GM21526 (cell line): ENCODE results near the gene CECR2.

ENCODE experiments used
- ATAC-seq: cut with Tn5 transposase; IDR thresholded peaks from one replicate; pipeline ENCODE4 v1.9.1; 2021; ENCODE audit warnings: moderate library complexity; ENCODE audit not compliant: unreplicated experiment, low FRiP score

The CECR2 gene

GRCh38 chr22:17369439-17370025, at the start of gene CECR2:
TSS of gene CECR2 (plus strand) at chr22:17369460. CDS start at chr22:17369784, 324 bp downstream.
- no peak for ATAC-seq

DNA sequence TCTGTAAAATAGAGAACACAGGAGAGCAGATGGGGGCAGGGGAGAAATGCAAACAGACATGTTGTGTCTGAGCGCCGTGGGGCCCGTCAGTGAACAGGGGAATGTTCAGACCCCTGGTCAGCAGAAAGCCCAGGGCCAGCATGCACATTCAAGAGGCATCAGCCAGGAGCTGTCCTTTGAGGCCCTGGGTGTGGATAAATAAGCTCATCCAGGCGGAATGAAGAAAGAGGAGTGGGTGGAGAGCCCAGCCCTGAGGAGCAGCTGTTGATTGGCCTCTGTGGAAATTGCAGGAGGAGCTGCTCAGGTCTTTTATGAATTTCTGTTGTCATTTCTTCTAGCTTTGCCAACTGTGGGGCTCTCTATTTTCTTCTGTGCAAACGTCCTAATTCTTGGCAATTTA, 49.7 kb upstream of the CECR2 start:
- ATAC-seq, result no peak

GRCh38 chr22:17322511-17322910, 46.7 kb upstream of the CECR2 start:
- no peak for ATAC-seq

DNA sequence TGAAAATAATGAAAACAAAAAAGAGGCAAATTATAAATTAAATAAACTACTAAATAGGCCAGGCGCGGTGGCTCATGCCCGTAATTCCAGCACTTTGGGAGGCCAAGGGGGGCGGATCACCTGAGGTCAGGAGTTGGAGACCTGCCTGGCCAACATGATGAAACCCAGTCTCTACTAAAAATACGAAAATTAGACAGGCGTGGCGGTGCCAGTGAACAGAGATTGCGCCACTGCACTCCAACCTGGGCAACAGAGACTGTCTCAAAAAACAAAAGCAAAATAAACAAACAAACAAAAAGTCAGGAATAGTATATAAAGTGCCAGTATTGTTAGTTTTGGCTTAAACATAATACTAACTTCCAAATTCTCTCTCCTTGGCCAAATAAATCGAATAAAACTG, 37.6 kb upstream of the CECR2 start:
- ATAC-seq, result no peak

DNA sequence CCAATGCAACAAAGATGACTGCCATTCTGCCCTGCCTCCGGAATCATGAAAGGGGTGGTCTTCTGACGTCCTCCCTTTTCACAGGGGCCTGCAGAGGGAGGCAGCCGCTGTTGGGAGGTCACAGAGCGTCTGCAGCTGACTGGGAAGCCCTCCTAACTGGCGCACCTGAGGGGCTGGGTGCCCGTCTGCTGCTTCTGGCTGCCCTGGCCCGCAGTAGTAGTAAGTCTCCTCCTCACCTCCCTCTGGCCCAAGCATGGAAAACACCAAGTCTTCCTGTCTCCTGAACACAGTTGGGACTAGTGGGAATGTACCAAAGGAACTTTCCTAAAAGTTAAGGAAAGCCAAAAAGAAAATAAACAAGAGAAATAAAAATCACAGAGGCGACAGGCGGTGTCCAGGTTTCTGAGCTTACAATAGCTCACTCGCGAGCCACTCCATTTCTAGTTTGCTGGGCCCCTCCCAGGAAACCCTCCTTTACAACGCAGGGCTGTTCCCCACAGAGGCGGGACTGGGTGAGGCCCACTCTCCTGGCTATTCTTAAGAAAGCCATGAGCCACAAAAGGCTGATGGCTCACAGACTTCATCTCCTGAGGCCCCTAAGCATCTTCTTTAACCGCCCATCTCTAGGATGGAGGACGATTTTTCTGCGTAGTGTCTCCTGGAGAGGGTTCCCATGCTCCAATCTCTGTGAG, 37.0 kb upstream of the CECR2 start:
- no peak for ATAC-seq

DNA sequence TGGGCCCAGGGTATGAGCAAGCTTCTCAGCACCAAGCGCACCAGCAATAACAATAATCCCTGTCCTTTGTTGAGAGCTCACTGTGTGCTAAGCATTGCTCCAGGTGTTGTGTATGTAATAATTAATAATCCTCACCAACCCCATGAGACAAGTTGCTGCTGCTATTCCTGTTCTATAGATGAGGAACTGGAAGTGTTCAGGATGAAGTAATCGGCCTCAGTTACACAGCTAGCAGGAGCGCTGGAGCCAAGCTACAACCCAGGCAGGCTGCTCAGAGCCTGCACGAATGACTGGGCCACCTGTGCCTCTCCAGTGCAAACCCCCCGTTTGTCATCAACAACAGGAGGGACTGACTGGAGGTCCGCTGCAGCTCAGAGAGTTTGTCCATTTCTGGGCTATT, 35.2 kb upstream of the CECR2 start:
- no peak for ATAC-seq

DNA sequence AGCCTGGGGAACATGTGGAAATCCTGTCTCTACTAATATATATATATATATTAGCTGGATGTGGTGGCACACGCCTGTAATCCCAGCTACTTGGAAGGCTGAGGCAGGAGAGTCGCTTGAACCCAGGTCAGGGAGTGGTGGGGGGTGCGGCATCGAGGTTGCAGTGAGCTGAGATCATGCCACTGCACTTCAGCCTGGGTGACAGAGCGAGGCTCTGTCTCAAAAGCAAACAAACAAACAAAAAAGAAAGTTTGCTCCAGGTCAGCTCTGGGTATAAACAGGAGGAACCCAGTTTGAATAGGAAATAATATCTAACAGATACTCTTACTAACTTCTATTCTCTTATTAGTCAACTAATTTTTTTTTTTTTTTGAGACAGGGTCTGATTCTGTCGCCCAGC, 34.3 kb upstream of the CECR2 start:
- no peak for ATAC-seq

DNA sequence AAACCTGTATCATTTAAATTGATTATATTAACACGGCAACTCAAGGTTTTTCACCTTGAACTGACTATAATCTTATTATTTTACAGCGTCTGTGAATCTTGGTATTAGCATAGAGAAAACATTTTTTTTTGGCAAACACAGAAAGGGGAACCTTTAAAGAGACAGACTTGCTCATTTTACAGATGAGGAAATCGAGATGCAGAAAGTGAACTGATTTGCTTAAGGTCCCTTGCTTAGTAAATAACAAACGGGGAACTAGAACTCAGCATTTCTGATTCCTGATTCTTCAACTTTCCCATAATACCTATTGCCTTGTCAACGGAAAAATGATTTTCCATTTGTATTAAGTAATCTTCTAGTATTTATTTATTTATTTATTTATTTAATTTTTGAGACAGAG, 33.2 kb upstream of the CECR2 start:
- no peak for ATAC-seq

DNA sequence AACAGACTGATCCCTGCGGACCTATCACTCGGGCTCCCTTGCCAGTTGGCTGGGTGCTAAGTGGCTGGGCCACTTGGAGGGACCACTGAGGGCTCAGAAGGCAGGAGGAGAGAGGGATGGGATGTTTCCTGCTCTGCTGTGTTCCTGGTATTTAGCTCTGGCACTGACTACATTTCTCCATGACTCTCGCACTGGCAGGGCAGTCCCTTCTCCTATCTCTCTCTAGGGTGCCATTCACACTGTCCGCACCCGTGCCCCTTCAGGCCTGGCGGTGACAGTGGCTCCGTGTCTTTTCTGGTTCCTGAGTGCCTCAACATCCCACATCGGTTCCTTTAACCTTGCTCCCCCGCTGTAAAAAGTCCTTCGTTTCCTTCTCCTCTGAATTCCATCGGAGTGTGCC, 31.6 kb upstream of the CECR2 start:
- ATAC-seq, result no peak

- ATAC-seq, result no peak
These were observed 30.1 kb upstream of the CECR2 start for GRCh38 chr22:17339095-17339693.

GRCh38 chr22:17342361-17342760, 26.9 kb upstream of the CECR2 start:
- ATAC-seq, result no peak

DNA sequence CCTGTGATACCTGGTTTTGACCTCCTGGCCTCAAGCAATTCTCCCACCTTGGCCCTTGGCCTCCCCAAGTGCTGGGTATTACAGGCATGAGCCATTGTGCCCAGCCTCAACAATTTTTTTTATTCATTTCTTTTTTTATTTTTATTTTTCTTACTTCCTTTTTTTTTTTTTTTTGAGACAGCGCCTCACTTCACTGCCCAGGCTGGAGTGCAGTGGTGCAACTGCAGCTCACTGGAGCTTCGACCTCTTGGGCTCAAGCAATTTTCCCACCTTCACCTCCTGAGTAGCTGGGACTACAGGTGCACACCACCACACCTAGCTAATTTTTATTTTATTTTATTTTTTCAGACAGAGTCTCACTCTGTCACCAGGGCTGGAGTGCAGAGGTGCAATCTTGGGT, 25.5 kb upstream of the CECR2 start:
- no peak for ATAC-seq

DNA sequence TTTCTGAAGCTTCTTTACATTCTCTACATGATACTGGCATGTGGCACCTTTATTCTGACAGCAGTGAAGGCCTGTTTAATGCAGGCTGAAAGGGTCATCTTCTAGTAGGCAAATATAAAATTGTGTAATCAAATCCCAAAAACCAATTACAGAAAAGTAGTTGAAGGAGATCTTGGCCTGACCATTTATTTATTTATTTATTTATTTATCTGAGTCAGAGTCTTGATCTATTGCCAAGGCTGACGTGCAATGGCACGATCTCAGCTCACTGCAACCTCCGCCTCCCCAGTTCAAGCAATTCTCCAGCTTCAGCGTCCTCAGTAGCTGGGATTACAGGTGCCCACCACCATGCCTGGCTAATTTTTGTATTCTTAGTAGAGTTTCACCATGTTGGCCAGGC, 22.7 kb upstream of the CECR2 start:
- no peak for ATAC-seq

DNA sequence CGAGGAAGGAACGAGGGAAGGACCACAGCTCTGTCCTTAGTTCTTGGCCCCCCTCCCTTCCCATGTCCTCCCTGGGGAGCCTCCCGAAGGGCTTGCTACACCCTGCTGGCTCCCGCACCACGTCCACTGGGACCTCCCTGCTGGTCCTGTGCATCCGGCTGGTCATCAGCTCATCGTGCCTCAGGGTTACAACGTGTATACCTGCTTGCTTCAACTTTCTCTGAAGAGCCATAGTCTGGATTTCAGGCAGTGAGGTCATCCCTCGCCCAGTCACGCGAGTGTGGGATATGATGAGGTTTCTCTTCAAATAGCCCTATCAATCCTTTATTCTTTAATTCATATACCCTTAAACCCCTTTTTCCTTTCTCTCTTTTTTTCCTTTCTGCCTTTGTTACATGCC, 21.5 kb upstream of the CECR2 start:
- ATAC-seq, result no peak

DNA sequence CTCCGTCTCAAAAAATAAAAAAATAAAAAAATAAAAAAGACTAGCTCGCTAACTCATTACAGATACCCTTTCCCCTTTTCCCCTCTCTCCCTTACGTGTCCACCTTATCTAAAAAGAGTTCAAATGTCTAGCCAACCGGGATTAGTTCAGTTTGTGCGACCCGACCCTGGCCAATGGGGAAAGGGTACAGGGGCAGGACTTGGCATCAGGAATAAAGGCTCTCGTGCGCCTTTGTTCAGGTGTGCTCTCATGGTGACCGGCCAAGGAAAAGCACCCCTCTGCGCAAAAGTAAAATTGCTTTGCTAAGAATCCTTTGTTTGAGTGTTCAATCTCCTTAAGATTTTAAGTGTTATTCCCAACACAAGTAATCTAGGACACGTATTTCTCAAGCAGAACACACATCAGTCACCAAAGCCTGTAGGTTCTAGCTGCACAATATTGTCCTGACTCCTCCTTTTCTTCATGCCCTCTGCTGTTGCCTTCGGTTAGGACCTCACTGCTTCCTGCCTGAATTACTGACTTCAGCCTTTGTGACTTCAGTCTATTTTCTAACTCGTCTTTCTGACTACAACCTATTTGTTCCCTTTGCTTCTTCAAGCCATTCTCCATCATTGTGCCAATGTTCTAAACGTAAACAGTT, 20.7 kb upstream of the CECR2 start:
- no peak for ATAC-seq

DNA sequence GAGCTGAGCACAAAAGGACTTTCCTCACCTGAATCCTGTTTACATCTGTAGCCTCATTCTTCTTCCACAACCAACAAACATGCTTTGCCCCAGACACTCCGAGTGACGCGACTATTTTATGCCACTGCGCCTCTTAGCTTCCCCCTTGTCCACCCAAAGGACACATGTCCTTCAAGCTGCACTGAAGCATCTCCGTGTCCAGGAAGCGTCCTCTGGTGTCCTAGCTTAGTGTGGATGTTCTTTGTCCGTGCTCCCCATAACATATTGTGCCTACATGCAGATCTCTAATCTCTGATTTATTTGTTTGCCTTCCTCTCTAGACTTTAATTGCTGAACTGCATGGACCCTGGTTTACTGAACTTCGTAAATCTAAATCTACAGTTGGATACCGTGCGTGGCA, 20.1 kb upstream of the CECR2 start:
- no peak for ATAC-seq

DNA sequence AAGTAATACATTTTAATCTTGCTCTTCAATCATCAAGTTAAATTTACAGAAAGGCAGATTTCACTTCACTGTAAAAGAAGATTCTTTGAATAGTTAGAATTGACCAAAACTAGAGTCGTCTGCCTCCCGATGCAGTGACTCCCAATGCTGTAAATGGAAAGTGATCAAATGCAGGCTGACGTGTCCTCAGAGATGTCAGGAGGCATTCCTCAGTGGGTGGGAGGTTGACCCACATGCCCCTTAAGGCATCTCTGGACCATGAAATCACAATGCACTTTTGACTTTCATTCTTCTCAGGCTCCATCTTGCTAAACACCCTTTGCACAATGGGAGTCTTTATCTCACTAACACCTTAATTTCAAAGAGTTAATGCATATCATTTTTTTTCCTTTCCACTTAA, 19.0 kb upstream of the CECR2 start:
- ATAC-seq, result no peak

DNA sequence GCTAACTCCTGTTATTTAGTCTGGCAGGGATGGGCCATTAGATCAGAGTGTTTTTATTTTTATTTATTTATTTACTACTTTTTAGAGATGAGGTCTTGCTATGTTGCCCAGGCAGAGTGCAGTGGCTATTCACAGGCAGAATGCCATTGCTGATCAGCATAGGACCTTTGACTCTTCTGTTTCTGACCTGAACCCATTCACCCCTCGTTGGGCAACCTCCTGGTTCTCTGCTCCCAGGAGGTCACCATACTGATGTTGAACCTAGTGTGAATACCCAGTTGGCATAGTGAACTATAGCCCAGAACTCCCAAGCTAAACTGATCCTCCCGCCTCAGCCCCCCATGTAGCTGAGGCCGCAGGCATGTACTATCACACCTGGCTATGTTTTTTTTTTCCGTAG, 16.5 kb upstream of the CECR2 start:
- no peak for ATAC-seq

- no peak for ATAC-seq
These were observed 11.6 kb upstream of the CECR2 start for GRCh38 chr22:17357688-17358087.

DNA sequence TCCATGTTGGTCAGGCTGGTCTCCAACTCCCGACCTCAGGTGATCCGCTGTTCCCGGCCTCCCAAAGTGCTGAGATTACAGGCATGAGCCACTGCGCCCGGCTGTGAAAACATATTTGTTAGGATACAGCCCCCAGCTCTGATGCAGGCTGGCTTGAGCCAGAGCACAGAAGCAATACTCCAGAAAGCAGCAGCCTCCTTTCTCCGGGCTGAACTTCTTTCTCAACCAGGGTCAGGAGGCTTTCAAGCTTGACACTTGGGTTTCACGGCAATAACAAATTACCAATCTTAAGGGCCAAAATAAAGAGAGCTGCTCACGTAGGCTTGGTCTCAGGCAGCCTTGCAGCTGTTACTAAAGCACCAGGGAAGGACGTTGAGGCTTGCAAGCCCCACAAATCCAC, 10.8 kb upstream of the CECR2 start:
- ATAC-seq, result no peak

DNA sequence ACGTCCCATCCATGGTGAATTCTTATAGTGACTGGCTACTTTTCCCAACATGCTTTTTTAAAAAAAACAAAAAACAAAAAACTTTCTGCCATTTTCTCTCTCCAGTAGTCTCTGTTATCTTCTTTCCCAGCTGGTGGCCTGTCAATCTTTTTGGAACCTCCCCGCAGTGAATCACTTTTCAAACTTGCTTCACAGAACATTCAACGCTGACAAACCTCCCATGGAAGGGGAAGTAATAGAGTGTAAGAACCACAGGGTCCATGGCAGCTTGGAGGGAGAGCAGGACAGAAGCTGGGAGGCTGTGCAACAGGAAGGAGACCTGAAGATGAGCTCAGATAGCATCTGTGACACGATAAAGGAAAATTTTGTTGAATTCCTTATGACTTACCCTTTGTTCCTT, 9.8 kb upstream of the CECR2 start:
- no peak for ATAC-seq

DNA sequence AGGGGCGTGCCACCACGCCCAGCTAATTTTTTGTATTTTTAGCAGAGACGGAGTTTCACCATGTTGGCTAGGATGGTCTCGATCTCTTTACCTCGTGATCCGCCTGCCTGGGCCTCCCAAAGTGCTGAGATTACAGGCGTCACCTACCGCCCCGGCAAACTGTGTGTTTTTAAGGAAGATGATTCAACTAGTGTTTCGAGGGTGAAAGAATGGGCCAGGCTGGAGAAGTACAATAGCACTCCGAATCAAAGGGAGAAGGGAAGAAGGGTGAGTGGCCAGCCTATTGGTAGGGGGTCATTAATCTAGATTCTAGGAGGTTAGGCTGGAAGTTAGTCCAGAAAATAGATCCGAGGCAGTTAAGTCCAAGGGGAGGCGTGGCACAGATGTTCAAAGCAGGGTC, 2.9 kb upstream of the CECR2 start:
- no peak for ATAC-seq
